Measurements from ENCODE around the gene NUDT9.
"Not testable (repeated sequence)": the region's sequence is repeated elsewhere in the genome, so short reads cannot be mapped to it uniquely, and the experiment has no call there.

The NUDT9 gene

GRCh38 chr4:87483247-87483646 is 60.9 kb downstream of the NUDT9 start:
- not testable (repeated sequence) for H3K4me1 Mint-ChIP-seq; DNase-seq (ENCODE audit: low spot score in 2 of 2); H3K9me3 Mint-ChIP-seq; H3K27ac Mint-ChIP-seq (ENCODE audit: low read depth); H3K4me3 Mint-ChIP-seq; H3K36me3 Mint-ChIP-seq (ENCODE audit: insufficient read depth); ATAC-seq (replicated peaks; ENCODE audit: extremely low read depth, poor library complexity, severe bottlenecking); H3K27me3 Mint-ChIP-seq

GRCh38 chr4:87488666-87489065 is 66.3 kb downstream of the NUDT9 start:
- not testable (repeated sequence) for H3K36me3 Mint-ChIP-seq (ENCODE audit: insufficient read depth); DNase-seq (ENCODE audit: low spot score in 2 of 2); ATAC-seq (replicated peaks; ENCODE audit: extremely low read depth, poor library complexity, severe bottlenecking); H3K9me3 Mint-ChIP-seq; H3K4me3 Mint-ChIP-seq; H3K27ac Mint-ChIP-seq (ENCODE audit: low read depth); H3K27me3 Mint-ChIP-seq; H3K4me1 Mint-ChIP-seq

GRCh38 chr4:87489678-87490077 is 67.3 kb downstream of the NUDT9 start:
- ATAC-seq (replicated peaks; ENCODE audit: extremely low read depth, poor library complexity, severe bottlenecking) = no peak
- no peak overlapping the region for H3K4me3 Mint-ChIP-seq
- no peaks in the 10 kb centered on the region for H3K4me1 Mint-ChIP-seq
- H3K36me3 Mint-ChIP-seq (ENCODE audit: insufficient read depth) = no peaks in the 10 kb centered on the region
- DNase-seq (ENCODE audit: low spot score in 2 of 2) = no peak
- peaks cover 6% of the 10 kb centered on the region for H3K9me3 Mint-ChIP-seq
- H3K27ac Mint-ChIP-seq (ENCODE audit: low read depth) = no peak overlapping the region
- H3K27me3 Mint-ChIP-seq = no peaks in the 10 kb centered on the region

- Mint-ChIP-seq H3K27ac (ENCODE audit: low read depth) (no peak overlapping the region), H3K4me3 (no peak overlapping the region), H3K4me1 (no peaks in the 10 kb centered on the region), H3K27me3 (no peaks in the 10 kb centered on the region), H3K36me3 (ENCODE audit: insufficient read depth) (no peaks in the 10 kb centered on the region), H3K9me3 (peaks cover 6% of the 10 kb centered on the region)
- DNase-seq (ENCODE audit: low spot score in 2 of 2) (no peak), ATAC-seq (replicated peaks; ENCODE audit: extremely low read depth, poor library complexity, severe bottlenecking) (no peak)
Observed at GRCh38 chr4:87490664-87491369, 68.4 kb downstream of the NUDT9 start.

- no peaks in the 10 kb centered on the region for H3K4me1 Mint-ChIP-seq
Observed at GRCh38 chr4:87491436-87491835, 69.1 kb downstream of the NUDT9 start.

GRCh38 chr4:87491851-87492250 is 69.5 kb downstream of the NUDT9 start:
- H3K4me1 Mint-ChIP-seq; H3K4me3 Mint-ChIP-seq; H3K9me3 Mint-ChIP-seq; H3K27me3 Mint-ChIP-seq; H3K36me3 Mint-ChIP-seq (ENCODE audit: insufficient read depth); H3K27ac Mint-ChIP-seq (ENCODE audit: low read depth); ATAC-seq (replicated peaks; ENCODE audit: extremely low read depth, poor library complexity, severe bottlenecking); DNase-seq (ENCODE audit: low spot score in 2 of 2): not testable (repeated sequence)

More at GRCh38 chr4:87491436-87491835, 69.1 kb downstream of the NUDT9 start:
- H3K4me3 Mint-ChIP-seq = no peak overlapping the region
- no peaks in the 10 kb centered on the region for H3K27me3 Mint-ChIP-seq
- no peak for DNase-seq (ENCODE audit: low spot score in 2 of 2)
- H3K27ac Mint-ChIP-seq (ENCODE audit: low read depth) = no peak overlapping the region
- no peaks in the 10 kb centered on the region for H3K36me3 Mint-ChIP-seq (ENCODE audit: insufficient read depth)
- ATAC-seq (replicated peaks; ENCODE audit: extremely low read depth, poor library complexity, severe bottlenecking) = no peak
- peaks cover 6% of the 10 kb centered on the region for H3K9me3 Mint-ChIP-seq

- no peak overlapping the region for H3K4me3 Mint-ChIP-seq
- DNase-seq (ENCODE audit: low spot score in 2 of 2) = no peak
- H3K27me3 Mint-ChIP-seq = no peaks in the 10 kb centered on the region
Observed at GRCh38 chr4:87493115-87493514, 70.7 kb downstream of the NUDT9 start.

GRCh38 chr4:87497159-87497558 is 74.8 kb downstream of the NUDT9 start:
- peaks cover 6% of the 10 kb centered on the region for H3K9me3 Mint-ChIP-seq
- no peak for DNase-seq (ENCODE audit: low spot score in 2 of 2)
- H3K4me3 Mint-ChIP-seq = no peak overlapping the region
- no peak overlapping the region for H3K27ac Mint-ChIP-seq (ENCODE audit: low read depth)
- no peak for ATAC-seq (replicated peaks; ENCODE audit: extremely low read depth, poor library complexity, severe bottlenecking)
- H3K36me3 Mint-ChIP-seq (ENCODE audit: insufficient read depth) = no peaks in the 10 kb centered on the region
- no peaks in the 10 kb centered on the region for H3K27me3 Mint-ChIP-seq
- H3K4me1 Mint-ChIP-seq = peaks cover 5% of the 10 kb centered on the region

More at GRCh38 chr4:87493115-87493514, 70.7 kb downstream of the NUDT9 start:
- H3K27ac Mint-ChIP-seq (ENCODE audit: low read depth) = no peak overlapping the region
- H3K4me1 Mint-ChIP-seq = no peaks in the 10 kb centered on the region
- ATAC-seq (replicated peaks; ENCODE audit: extremely low read depth, poor library complexity, severe bottlenecking) = no peak
- H3K36me3 Mint-ChIP-seq (ENCODE audit: insufficient read depth) = no peaks in the 10 kb centered on the region
- H3K9me3 Mint-ChIP-seq = peaks cover 6% of the 10 kb centered on the region

GRCh38 chr4:87497578-87497977 is 75.2 kb downstream of the NUDT9 start:
- DNase-seq (ENCODE audit: low spot score in 2 of 2) (no peak), ATAC-seq (replicated peaks; ENCODE audit: extremely low read depth, poor library complexity, severe bottlenecking) (no peak)
- no peak overlapping the region for H3K4me3 Mint-ChIP-seq
- no peak overlapping the region for H3K27ac Mint-ChIP-seq (ENCODE audit: low read depth)
- peaks cover 6% of the 10 kb centered on the region for H3K9me3 Mint-ChIP-seq
- H3K27me3 Mint-ChIP-seq = no peaks in the 10 kb centered on the region
- peaks cover 5% of the 10 kb centered on the region for H3K4me1 Mint-ChIP-seq
- H3K36me3 Mint-ChIP-seq (ENCODE audit: insufficient read depth) = no peaks in the 10 kb centered on the region

- no peaks in the 10 kb centered on the region for H3K36me3 Mint-ChIP-seq (ENCODE audit: insufficient read depth)
- no peak overlapping the region for H3K27ac Mint-ChIP-seq (ENCODE audit: low read depth)
- peak overlapping the region; percentile 18 for H3K4me3 Mint-ChIP-seq
- ATAC-seq (replicated peaks; ENCODE audit: extremely low read depth, poor library complexity, severe bottlenecking) (peak; percentile 24), DNase-seq (ENCODE audit: low spot score in 2 of 2) (no peak)
- H3K4me1 Mint-ChIP-seq = peaks cover 5% of the 10 kb centered on the region
- H3K9me3 Mint-ChIP-seq = peaks cover 6% of the 10 kb centered on the region
- H3K27me3 Mint-ChIP-seq = no peaks in the 10 kb centered on the region
Observed at GRCh38 chr4:87498446-87498900, 76.1 kb downstream of the NUDT9 start.

GRCh38 chr4:87499403-87500091 is 77.2 kb downstream of the NUDT9 start:
- Mint-ChIP-seq H3K27me3 (no peaks in the 10 kb centered on the region), H3K27ac (ENCODE audit: low read depth) (no peak overlapping the region), H3K36me3 (ENCODE audit: insufficient read depth) (no peaks in the 10 kb centered on the region), H3K4me3 (peak overlapping the region; percentile 46), H3K9me3 (no peaks in the 10 kb centered on the region), H3K4me1 (peaks cover 5% of the 10 kb centered on the region)
- ATAC-seq (replicated peaks; ENCODE audit: extremely low read depth, poor library complexity, severe bottlenecking) (no peak), DNase-seq (ENCODE audit: low spot score in 2 of 2) (no peak)

GRCh38 chr4:87500092-87500462 is 77.7 kb downstream of the NUDT9 start:
- ATAC-seq (replicated peaks; ENCODE audit: extremely low read depth, poor library complexity, severe bottlenecking) (no peak), DNase-seq (ENCODE audit: low spot score in 2 of 2) (no peak)
- Mint-ChIP-seq H3K9me3 (no peaks in the 10 kb centered on the region), H3K36me3 (ENCODE audit: insufficient read depth) (no peaks in the 10 kb centered on the region), H3K4me3 (peak overlapping the region; percentile 46), H3K27me3 (no peaks in the 10 kb centered on the region), H3K27ac (ENCODE audit: low read depth) (no peak overlapping the region), H3K4me1 (peaks cover 5% of the 10 kb centered on the region)

GRCh38 chr4:87502580-87503238 is 80.3 kb downstream of the NUDT9 start:
- Mint-ChIP-seq H3K36me3 (ENCODE audit: insufficient read depth) (no peaks in the 10 kb centered on the region), H3K4me3 (no peak overlapping the region), H3K27ac (ENCODE audit: low read depth) (no peak overlapping the region), H3K27me3 (no peaks in the 10 kb centered on the region), H3K4me1 (peaks cover 5% of the 10 kb centered on the region), H3K9me3 (no peaks in the 10 kb centered on the region)
- ATAC-seq (replicated peaks; ENCODE audit: extremely low read depth, poor library complexity, severe bottlenecking) (no peak), DNase-seq (ENCODE audit: low spot score in 2 of 2) (no peak)

Measured in central memory CD8-positive, alpha-beta T cell (primary cell).